Dendritic cell treated with granulocyte-macrophage colony-stimulating factor and Interleukin-4, amounts not matched to agents 40 ng/mL and 50 ng/mL, for 4 days (primary cell): ENCODE measurements around the gene MSI2.

Experiments used
- H3K27ac Mint-ChIP-seq: one replicate; pipeline ENCODE4 v1.8.0; 2022; ENCODE audit warnings: mild to moderate bottlenecking, mixed read lengths
- H3K27me3 Mint-ChIP-seq: one replicate; pipeline ENCODE4 v1.8.0; 2022; ENCODE audit warnings: mild to moderate bottlenecking, mixed read lengths
- H3K36me3 Mint-ChIP-seq: one replicate; pipeline ENCODE4 v1.8.0; 2022; ENCODE audit warnings: low read depth, mixed read lengths
- H3K4me1 Mint-ChIP-seq: one replicate; pipeline ENCODE4 v1.8.0; 2022; ENCODE audit warnings: low read depth, mixed read lengths
- H3K4me3 Mint-ChIP-seq: one replicate; pipeline ENCODE4 v1.8.0; 2022; ENCODE audit warnings: mild to moderate bottlenecking, moderate library complexity, mixed read lengths
- H3K9me3 Mint-ChIP-seq: one replicate; pipeline ENCODE4 v1.8.0; 2022; ENCODE audit warnings: mixed read lengths
- intact Hi-C: fragments of 100-400 bp; cut with micrococcal nuclease; formaldehyde crosslinking; loops from one replicate; pipeline ENCODE4 v1.15.0; 2022

MSI2 gene

GRCh38 chr17:57330587-57330986, 74.3 kb downstream of the MSI2 start:
- Mint-ChIP-seq H3K4me1 (no peaks in the 10 kb centered on the region), H3K27me3 (peaks cover 5% of the 10 kb centered on the region), H3K27ac (no peak overlapping the region), H3K4me3 (no peak overlapping the region), H3K9me3 (no peaks in the 10 kb centered on the region), H3K36me3 (no peaks in the 10 kb centered on the region)
- intact Hi-C loops, result no loop called here

DNA sequence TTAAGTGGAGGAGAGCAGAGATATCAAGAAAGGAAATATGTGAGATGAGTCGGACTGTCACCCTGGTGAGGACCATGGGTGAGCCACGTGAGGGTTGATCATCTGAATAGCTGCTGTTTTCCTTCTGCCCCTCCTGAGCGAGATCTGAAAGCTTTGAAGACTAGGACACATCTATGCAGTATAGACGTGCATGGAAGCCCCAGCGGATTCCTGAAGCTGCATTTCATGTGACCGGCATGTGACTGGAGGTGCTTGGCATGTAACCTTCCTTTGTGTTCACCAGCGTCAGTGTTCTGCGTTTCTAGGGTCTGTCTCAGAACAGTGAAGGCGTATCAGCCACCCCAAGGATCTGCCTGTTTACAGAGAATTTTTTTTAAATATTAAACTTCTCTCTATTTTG, 75.1 kb downstream of the MSI2 start:
- Mint-ChIP-seq H3K4me3 (no peak overlapping the region), H3K36me3 (no peaks in the 10 kb centered on the region), H3K27ac (no peak overlapping the region), H3K4me1 (no peaks in the 10 kb centered on the region), H3K9me3 (no peaks in the 10 kb centered on the region), H3K27me3 (peaks cover 10% of the 10 kb centered on the region)
- intact Hi-C loops, result no loop called here

- H3K9me3 Mint-ChIP-seq, result no peaks in the 10 kb centered on the region
- H3K27ac Mint-ChIP-seq, result no peak overlapping the region
- no peaks in the 10 kb centered on the region for H3K4me1 Mint-ChIP-seq
- H3K27me3 Mint-ChIP-seq, result peaks cover 19% of the 10 kb centered on the region
- no peak overlapping the region for H3K4me3 Mint-ChIP-seq
- intact Hi-C loops, result no loop called here
- no peaks in the 10 kb centered on the region for H3K36me3 Mint-ChIP-seq
These were observed 76.2 kb downstream of the MSI2 start for GRCh38 chr17:57332501-57332900.

DNA sequence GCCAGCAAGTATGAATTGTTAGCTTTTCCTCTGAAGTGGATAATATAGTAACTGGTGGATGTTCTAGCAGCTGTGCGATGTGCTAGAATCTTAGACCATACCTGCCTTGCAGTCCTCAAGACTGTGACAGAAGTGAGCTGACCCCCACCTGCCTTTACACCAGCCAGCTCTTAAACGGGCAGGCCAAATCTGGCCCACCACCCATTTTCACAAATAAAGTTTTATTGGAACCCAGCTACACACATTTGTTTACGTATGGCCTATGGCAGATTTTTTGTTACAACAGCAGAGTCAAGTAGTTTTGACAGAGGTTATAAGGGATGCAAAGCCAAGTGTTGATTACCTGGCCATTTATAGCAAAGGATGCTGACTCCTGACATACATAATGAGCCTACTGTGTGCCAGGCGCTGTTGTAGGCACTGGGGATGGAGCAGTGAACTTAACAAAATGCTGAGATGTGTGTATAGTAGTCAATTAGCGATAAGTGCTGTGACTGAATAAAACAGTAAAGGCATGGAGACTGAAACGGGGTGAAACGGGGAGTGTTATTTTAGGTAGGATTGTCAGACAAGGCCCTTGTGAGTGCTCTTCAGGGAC, 79.0 kb downstream of the MSI2 start:
- no peaks in the 10 kb centered on the region for H3K9me3 Mint-ChIP-seq
- H3K4me3 Mint-ChIP-seq, result no peak overlapping the region
- H3K27ac Mint-ChIP-seq, result no peak overlapping the region
- intact Hi-C loops, result no loop called here
- peaks cover 38% of the 10 kb centered on the region for H3K27me3 Mint-ChIP-seq
- H3K36me3 Mint-ChIP-seq, result no peaks in the 10 kb centered on the region
- peaks cover 12% of the 10 kb centered on the region for H3K4me1 Mint-ChIP-seq

GRCh38 chr17:57337390-57337789, 81.1 kb downstream of the MSI2 start:
- intact Hi-C loops, result no loop called here
- Mint-ChIP-seq H3K4me3 (no peak overlapping the region), H3K27ac (no peak overlapping the region), H3K9me3 (no peaks in the 10 kb centered on the region), H3K36me3 (no peaks in the 10 kb centered on the region), H3K4me1 (peaks cover 15% of the 10 kb centered on the region), H3K27me3 (peaks cover 49% of the 10 kb centered on the region)

DNA sequence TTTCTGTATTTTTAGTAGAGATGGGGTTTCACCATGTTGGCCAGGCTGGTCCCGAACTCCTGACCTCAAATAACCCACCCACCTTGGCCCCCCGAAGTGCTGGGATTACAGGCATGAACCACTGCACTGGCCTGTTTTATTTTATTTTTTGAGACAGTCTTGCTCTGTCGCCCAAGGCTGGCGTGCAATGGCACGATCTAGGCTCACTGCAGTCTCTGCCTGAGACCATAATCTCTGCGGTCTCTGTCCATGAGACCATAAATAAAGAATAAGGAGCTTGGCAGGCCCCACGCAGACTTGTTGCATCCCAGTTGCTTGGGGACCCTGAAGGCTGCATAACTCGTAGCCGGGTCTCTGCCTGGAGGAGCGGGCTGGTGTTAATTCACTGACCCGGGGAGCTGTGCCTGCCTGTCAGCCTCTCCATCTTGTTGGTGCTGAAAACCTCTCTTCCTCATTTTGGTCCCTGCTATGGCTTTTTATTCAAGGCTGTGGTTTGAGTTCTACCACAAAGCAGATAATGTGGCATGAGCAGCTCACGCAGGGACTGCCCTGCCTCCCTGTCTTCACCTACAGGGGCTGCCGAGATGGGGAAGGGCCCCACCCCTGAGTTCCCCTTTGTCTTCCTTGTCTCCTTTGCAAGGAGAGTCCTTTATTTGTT, 82.1 kb downstream of the MSI2 start:
- peak overlapping the region; percentile 28 for H3K4me3 Mint-ChIP-seq
- H3K36me3 Mint-ChIP-seq, result no peaks in the 10 kb centered on the region
- no peaks in the 10 kb centered on the region for H3K9me3 Mint-ChIP-seq
- intact Hi-C loops, result no loop called here
- H3K27me3 Mint-ChIP-seq, result peaks cover 48% of the 10 kb centered on the region
- no peak overlapping the region for H3K27ac Mint-ChIP-seq
- peaks cover 15% of the 10 kb centered on the region for H3K4me1 Mint-ChIP-seq

DNA sequence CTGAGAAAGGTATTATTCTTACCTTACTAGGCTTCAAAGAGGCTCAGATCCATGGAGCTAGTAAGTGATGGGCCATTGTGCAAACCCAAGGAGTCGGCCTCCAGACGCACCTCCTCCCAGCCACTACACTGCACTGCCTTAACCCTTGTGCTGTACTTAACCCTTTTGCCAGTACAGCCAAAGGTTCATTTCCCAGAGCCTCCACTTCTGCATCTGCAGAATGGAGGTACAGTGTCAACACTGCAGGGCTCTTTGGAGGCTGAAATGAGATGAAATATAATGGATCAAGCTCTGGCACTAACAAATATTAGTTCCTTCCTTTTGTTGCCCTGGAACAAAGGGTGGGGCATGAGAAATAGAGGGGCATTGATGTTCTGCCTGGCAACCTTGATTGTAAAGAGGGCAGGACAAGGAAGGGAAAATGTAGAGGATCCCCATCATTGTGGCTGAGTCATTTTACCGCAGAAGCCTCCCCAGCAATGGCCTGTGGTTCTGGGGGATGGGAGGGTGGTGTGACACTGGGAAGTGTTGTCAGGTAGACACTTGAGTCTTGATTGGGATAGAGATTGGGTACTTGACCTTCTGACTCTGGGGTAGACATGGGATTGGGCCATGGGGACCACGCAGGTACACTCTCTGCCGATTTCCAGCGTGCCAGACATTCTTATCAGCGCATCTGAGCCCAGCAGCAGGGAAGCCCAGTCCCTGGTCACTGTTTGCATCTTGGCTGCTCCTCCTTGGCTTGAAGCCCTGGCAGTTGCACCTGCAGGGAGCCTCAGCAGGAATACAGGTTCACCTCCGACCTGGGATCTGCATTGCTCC, 84.0 kb downstream of the MSI2 start:
- Mint-ChIP-seq H3K27me3 (peaks cover 49% of the 10 kb centered on the region), H3K4me1 (peaks cover 15% of the 10 kb centered on the region), H3K27ac (no peak overlapping the region), H3K36me3 (no peaks in the 10 kb centered on the region), H3K9me3 (no peaks in the 10 kb centered on the region), H3K4me3 (no peak overlapping the region)
- intact Hi-C loops, result no loop called here

DNA sequence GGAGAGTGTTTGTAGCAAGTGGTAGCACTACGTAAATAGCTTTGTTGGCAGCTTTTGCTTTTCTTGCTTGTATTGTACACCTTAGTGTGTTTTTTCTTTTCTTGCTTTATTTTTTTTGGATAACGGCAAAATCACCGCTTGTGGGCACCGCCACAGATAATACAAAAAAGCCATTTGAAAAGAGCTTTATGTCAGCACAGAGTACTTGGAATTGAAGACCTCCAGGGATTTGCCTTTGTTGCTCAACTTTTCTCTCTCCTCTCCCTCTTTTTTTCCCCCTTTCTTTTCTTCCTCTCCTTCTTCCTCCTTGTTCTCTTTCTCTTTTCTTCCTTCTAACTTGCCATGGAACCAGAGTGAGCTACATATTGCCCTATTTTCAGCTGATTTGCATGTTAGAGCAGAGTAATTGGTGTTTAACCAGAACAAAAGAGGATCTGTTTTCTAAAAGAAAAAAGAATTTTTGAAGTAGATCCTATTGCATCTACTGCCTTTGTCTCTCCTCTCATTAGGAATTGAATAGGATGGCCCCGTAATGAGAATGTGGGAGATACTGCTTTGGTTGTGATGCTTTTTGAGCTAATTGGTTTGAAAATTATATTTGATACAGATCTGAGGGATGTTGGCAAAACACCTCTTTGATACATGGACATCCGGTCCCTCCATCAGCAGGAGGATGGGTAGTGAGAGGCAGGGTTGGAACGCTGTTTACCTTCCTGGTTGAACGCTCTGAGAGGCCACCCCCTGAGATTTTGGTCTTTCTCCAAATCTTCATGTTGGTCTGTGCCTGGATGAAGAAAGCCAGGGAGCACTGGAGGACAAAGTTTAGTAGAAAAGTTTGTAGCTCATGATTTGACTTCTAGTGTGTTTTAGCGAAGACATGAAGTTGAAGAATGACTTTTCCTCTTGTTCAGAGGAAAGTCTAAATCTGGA, 85.6 kb downstream of the MSI2 start:
- intact Hi-C loops, result no loop called here
- Mint-ChIP-seq H3K4me1 (peaks cover 15% of the 10 kb centered on the region), H3K4me3 (no peak overlapping the region), H3K36me3 (no peaks in the 10 kb centered on the region), H3K27me3 (peaks cover 40% of the 10 kb centered on the region), H3K9me3 (no peaks in the 10 kb centered on the region), H3K27ac (no peak overlapping the region)

DNA sequence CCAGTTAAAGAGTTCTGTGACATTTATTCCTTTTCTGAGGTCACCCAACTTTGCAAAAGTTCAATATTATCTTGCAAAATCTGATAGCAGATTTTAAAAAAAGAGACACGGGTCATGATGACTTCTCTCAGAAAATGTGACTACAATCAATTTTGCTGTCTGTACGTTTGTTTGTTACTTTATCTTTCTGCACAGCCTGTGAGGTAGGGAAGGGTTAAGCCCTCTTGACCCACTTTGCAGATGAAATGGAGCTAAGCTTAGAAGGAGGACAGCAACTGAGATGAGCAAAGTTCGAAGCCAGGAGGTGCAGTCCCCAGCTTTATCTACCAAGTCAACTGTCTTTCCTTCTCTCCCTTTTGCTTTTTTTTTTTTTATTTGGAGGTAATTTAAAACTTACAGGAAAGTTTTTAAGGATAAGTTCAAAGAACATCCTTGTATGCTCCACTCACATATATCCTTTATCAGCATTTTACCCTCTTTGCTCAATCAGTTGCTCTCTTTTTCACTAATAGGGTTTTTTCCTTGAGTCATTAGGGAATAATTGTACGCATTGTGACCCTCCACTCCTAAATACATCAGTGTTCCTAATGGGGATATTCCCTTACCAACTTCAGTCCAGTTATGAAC, 86.8 kb downstream of the MSI2 start:
- Mint-ChIP-seq H3K27me3 (peaks cover 33% of the 10 kb centered on the region), H3K36me3 (peaks cover 6% of the 10 kb centered on the region), H3K27ac (no peak overlapping the region), H3K4me1 (peaks cover 15% of the 10 kb centered on the region), H3K9me3 (no peaks in the 10 kb centered on the region), H3K4me3 (no peak overlapping the region)
- intact Hi-C loops, result no loop called here

DNA sequence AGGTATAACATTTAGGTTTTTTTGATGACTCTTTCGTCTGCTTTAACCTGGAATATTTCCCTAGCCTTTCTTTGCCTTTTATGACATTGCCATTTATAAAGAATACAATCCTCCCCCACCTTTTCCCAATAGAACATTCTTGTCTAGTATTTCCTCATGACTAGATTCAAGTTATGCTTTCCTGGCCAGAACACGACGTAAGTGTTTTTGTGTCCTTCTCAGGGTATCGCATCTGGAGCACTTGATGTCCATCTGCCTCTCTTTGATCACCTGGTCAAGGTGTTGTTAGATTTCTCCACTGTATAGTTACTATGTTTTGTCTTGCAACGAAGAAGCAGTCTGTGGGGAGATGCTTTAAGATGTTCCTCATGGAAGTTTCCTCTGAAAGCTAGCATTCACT, 87.4 kb downstream of the MSI2 start:
- peaks cover 9% of the 10 kb centered on the region for H3K4me1 Mint-ChIP-seq
- intact Hi-C loops, result no loop called here
- peaks cover 26% of the 10 kb centered on the region for H3K27me3 Mint-ChIP-seq
- no peak overlapping the region for H3K4me3 Mint-ChIP-seq
- H3K36me3 Mint-ChIP-seq, result peaks cover 12% of the 10 kb centered on the region
- no peak overlapping the region for H3K27ac Mint-ChIP-seq
- H3K9me3 Mint-ChIP-seq, result no peaks in the 10 kb centered on the region

DNA sequence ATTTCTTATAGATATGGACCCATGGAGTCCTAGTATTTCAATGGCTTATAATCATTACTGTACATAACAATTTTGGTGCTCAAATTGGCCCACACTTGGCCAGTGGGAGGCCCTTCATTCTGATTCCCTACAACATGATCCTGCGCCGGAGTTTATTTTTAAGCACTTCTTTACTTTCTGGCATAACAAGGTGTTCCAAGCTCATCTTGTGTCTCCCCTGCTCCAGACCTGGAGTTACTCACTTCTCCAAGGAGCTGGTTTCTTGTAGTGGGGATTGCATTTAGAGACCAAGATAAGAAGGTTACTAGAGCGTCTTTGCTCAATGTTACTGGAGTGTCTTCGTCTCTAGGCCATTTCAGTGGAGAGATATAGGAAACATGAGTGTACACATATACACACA, 87.9 kb downstream of the MSI2 start:
- peaks cover 6% of the 10 kb centered on the region for H3K4me1 Mint-ChIP-seq
- peaks cover 14% of the 10 kb centered on the region for H3K36me3 Mint-ChIP-seq
- intact Hi-C loops, result no loop called here
- no peaks in the 10 kb centered on the region for H3K9me3 Mint-ChIP-seq
- no peak overlapping the region for H3K27ac Mint-ChIP-seq
- no peak overlapping the region for H3K4me3 Mint-ChIP-seq
- H3K27me3 Mint-ChIP-seq, result peaks cover 21% of the 10 kb centered on the region

DNA sequence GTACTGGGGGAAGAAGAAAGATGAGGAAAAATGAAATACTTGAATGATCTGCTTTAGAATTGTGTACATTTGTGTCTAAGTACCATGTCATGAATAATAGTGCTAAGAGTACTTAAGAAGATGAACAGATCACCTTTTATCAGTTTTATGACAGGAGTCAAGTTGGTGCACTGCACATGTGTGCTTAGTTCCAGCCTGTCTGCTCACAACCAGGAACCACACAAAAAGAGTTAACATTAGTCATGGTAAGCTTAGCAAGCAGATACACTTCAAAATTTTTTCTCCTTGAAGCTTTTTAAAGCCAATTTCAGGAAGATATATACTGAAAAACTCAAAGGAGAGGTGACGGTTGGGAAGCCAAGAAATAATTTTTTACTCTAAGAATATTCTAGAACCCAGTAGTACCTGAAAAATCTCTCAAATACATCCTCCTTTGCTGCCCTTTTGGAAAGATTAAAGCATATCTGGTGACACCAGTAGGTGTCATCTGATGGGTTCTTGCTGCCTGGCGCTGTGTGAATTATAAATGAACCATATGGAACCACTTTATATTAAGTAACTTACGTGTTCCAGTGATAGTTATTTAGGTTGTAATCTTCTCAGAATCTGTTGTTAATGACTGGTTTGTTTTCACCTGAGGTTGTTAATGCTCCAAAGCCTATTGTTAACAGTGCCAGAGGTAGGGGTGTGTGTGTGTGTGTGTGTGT, 93.4 kb downstream of the MSI2 start:
- no peaks in the 10 kb centered on the region for H3K9me3 Mint-ChIP-seq

DNA sequence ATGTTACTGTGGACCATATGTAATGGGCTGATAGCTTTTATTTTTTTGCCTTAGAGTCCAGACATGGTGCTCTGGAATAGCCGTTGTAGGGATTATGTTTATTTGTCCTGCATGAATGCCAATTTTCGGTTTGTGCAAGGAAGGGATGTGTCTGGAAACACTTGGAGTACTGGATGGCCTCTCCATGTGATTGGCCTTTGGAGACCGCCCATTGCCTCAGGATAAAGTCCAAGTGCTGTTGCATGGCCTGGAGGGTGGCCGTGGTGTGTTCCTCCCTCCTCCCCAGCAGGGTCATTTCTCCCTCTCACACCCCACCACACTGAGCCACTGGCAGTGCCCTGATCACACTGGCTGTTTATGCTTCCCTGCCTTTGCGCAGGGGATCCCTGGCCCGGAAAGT, 93.9 kb downstream of the MSI2 start:
- intact Hi-C loops, result no loop called here
- no peak overlapping the region for H3K27ac Mint-ChIP-seq
- peaks cover 14% of the 10 kb centered on the region for H3K36me3 Mint-ChIP-seq
- no peaks in the 10 kb centered on the region for H3K27me3 Mint-ChIP-seq
- no peak overlapping the region for H3K4me3 Mint-ChIP-seq
- H3K4me1 Mint-ChIP-seq, result no peaks in the 10 kb centered on the region
- no peaks in the 10 kb centered on the region for H3K9me3 Mint-ChIP-seq

More for the DNA sequence above, 93.4 kb downstream of the MSI2 start:
- intact Hi-C loops, result no loop called here
- Mint-ChIP-seq H3K4me3 (no peak overlapping the region), H3K27ac (no peak overlapping the region), H3K4me1 (no peaks in the 10 kb centered on the region), H3K27me3 (no peaks in the 10 kb centered on the region), H3K36me3 (peaks cover 14% of the 10 kb centered on the region)
